SU-DHL-6 (cell line): ENCODE results near the gene MARVELD1.

Source experiments
- EZH2phosphoT487 ChIP-seq: fragments of 200-600 bp; sonication (generic), shearing (Covaris generic); conservative IDR thresholded peaks from 2 replicates; pipeline ENCODE4 v1.6.1; 2018; ENCODE audit warnings: mild to moderate bottlenecking, antibody characterized with exemption, low read length, moderate library complexity, mixed read lengths
- TF ChIP-seq, protein P1 (sequence below): fragments of 200-600 bp; sonication (generic); IDR thresholded peaks from one replicate; pipeline ENCODE4 v1.5.1; 2017; ENCODE audit warnings: antibody characterized with exemption, mild to moderate bottlenecking, low read length, moderate library complexity; ENCODE audit not compliant: insufficient read depth, poor library complexity, severe bottlenecking

DNA sequence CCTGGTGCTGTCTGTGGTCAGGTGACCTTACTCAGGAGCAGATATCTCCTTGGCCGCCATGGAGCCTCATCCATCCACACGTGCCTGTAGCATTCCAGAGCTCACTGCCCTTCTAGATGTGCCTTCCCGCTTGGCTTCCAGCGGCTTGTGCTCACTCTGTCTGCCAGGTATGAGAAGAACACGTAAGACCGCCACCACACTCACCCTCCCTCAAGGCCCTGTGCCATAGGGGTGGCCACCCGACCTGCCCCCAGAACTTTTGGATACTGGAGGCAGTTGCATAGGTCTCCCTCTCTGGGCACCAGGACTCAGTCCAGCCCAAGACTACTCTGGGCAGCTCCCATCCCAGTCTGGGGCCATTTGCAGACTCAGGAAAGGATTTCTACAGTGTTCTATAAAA lies 4.1 kb downstream of the MARVELD1 start:
- TF ChIP-seq, protein P1, sequence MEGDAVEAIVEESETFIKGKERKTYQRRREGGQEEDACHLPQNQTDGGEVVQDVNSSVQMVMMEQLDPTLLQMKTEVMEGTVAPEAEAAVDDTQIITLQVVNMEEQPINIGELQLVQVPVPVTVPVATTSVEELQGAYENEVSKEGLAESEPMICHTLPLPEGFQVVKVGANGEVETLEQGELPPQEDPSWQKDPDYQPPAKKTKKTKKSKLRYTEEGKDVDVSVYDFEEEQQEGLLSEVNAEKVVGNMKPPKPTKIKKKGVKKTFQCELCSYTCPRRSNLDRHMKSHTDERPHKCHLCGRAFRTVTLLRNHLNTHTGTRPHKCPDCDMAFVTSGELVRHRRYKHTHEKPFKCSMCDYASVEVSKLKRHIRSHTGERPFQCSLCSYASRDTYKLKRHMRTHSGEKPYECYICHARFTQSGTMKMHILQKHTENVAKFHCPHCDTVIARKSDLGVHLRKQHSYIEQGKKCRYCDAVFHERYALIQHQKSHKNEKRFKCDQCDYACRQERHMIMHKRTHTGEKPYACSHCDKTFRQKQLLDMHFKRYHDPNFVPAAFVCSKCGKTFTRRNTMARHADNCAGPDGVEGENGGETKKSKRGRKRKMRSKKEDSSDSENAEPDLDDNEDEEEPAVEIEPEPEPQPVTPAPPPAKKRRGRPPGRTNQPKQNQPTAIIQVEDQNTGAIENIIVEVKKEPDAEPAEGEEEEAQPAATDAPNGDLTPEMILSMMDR: no peak
- no peak for TF ChIP-seq EZH2phosphoT487
